Fibroblast of the aortic adventitia (primary cell): ENCODE results near the gene CRX. TPM values are rescaled to one million over a fixed set of nuclear protein-coding genes. Genes with fewer than 3 reads are reported as not detected.
A peak's percentile ranks its signal among the peaks of the same experiment; 100 is the strongest.

ENCODE experiments used
- DNase-seq: peaks from one replicate; pipeline ENCODE4 v3.0.0-alpha.2; 2010; ENCODE audit warnings: low read depth
- H3K4me3 ChIP-seq: 2 replicates; pipeline ENCODE4 v1.5.1; 2011; ENCODE audit warnings: low read depth, mild to moderate bottlenecking, control low read depth, low read length, moderate library complexity
- CTCF ChIP-seq: IDR thresholded peaks from 2 replicates; pipeline ENCODE4 v1.5.1; 2011; ENCODE audit warnings: mild to moderate bottlenecking, low read length, control low read depth, inconsistent platforms; ENCODE audit not compliant: insufficient read depth
- small RNA-seq: library from RNA; depleted of rRNA; stranded (forward); fragments of <200 nt; gene quantifications from one replicate; pipeline ENCODE3, GENCODE V24; 2012
- total RNA-seq: library from RNA; depleted of rRNA; stranded (reverse); fragments of >200 nt; gene quantifications from 2 replicates; pipeline ENCODE4 v1.2.3, GENCODE V29; 2012; ENCODE audit warnings: low replicate concordance

The CRX gene
- total RNA-seq, 1 donor, result not detected

- no peak overlapping the region for H3K4me3 ChIP-seq
- no peak for DNase-seq
- TF ChIP-seq CTCF, result no peak
Measured at GRCh38 chr19:47885067-47885463, 63.3 kb downstream of the CRX start.

- H3K4me3 ChIP-seq, result no peak within 1 kb of the TSS
- no peak for TF ChIP-seq CTCF
- no peak for DNase-seq
Measured at GRCh38 chr19:47886010-47886559, 64.3 kb downstream of the CRX start, which contains the start of gene SULT2A1. TSS of gene SULT2A1 (minus strand) at chr19:47886315. CDS start at chr19:47886257, 58 bp downstream.

- no peak for DNase-seq
- H3K4me3 ChIP-seq, result no peak overlapping the region
- TF ChIP-seq CTCF, result no peak
Measured at GRCh38 chr19:47890865-47891621, 69.3 kb downstream of the CRX start.

GRCh38 chr19:47891622-47891922 lies 69.8 kb downstream of the CRX start:
- no peak for TF ChIP-seq CTCF
- DNase-seq, result no peak
- no peak overlapping the region for H3K4me3 ChIP-seq

GRCh38 chr19:47891923-47892666 lies 70.4 kb downstream of the CRX start:
- no peak for TF ChIP-seq CTCF
- DNase-seq, result peak; percentile 23

More at GRCh38 chr19:47891923-47892666, 70.4 kb downstream of the CRX start:
- H3K4me3 ChIP-seq, result no peak overlapping the region

Small RNA genes lying within 50 kb of the gene (small RNA-seq; reads per million reads assigned to genes)
- gene AC008745.1, result not detected

Other genes with a start within 250 kb of the CRX start
- 0.27 and 0.41 TPM in 2 replicates for gene ZNF541, start 248.8 kb upstream of the CRX start, total RNA-seq
- gene BICRA, start 212.8 kb upstream of the CRX start, total RNA-seq, result 1.1 and 8.5 TPM in 2 replicates
- 70.4 and 110 TPM in 2 replicates for gene EHD2, start 108.5 kb upstream of the CRX start, total RNA-seq
- 105 and 151 TPM in 2 replicates for gene NOP53, start 76.4 kb upstream of the CRX start, total RNA-seq
- gene SELENOW, start 43.2 kb upstream of the CRX start, total RNA-seq, result 62.9 and 154 TPM in 2 replicates
- gene TPRX1, start 17.4 kb upstream of the CRX start, total RNA-seq, result not detected in 2 replicates
- gene TPRX2, start 37.3 kb downstream of the CRX start, total RNA-seq, result not detected in 2 replicates
- not detected in 2 replicates for gene SULT2A1, start 64.4 kb downstream of the CRX start, total RNA-seq
- not detected in 2 replicates for gene BSPH1, start 170.2 kb downstream of the CRX start, total RNA-seq
- gene ELSPBP1, start 172.7 kb downstream of the CRX start, total RNA-seq, result not detected in 2 replicates
- not detected in 2 replicates for gene CABP5, start 222.1 kb downstream of the CRX start, total RNA-seq